Stimulated activated CD4-positive, alpha-beta T cell treated with anti-CD3 and anti-CD28 coated beads, Interleukin-15, amount 100 ng/mL, for 48 hours (primary cell): ENCODE results near the gene B3GNT5.
"Not testable (repeated sequence)": the region's sequence is repeated elsewhere in the genome, so short reads cannot be mapped to it uniquely, and the experiment has no call there.

Experiments
- DNase-seq, 2 donors: peaks; one replicate each; pipeline ENCODE4 v3.0.0-alpha.2; 2020; ENCODE audit warnings: low read depth in 2 of 2

Gene B3GNT5

GRCh38 chr3:183230251-183230650 is 22.8 kb upstream of the B3GNT5 start:
- not testable (repeated sequence) for DNase-seq

GRCh38 chr3:183230826-183231225 is 22.2 kb upstream of the B3GNT5 start:
- no peak for DNase-seq

DNA sequence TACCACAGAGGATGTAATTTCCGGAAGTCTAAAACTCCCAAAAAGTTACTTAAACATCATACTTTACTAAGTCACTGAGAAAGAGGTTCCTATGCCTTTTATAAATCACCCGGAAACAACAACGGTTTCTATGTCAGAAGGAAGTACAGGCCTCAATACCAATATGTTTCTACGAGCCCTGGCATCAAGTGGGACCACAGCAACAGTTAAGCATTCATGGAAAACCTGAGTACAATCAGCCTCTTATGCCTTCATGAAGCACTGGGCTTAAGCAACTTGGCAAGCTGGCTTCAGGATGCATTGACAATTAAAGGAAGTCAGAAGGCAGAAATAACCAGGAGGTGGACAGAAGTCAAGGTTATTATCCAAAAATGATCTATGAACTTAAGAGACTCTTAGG is 19.1 kb upstream of the B3GNT5 start:
- no peak for DNase-seq

- DNase-seq = no peak
Observed at GRCh38 chr3:183239046-183239445, 14.0 kb upstream of the B3GNT5 start.

DNA sequence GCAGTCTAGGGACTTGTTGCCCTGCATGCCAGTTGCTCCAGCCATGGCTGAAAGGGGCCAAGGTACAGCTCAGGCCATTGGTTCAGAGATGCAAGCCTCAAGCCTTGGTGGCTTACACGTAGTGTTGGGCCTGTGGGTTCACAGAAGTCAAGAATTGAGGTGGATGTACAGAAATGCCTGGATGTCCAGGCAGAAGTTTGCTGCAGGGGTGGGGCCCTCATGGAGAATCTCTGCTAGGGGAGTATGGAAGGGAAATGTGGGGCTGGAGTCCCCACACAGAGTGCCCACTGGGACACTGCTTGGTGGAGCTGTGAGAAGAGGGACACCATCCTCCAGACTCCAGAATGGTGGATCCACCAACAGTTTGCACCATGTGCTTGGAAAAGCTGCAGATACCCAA is 10.6 kb upstream of the B3GNT5 start:
- DNase-seq = no peak

DNA sequence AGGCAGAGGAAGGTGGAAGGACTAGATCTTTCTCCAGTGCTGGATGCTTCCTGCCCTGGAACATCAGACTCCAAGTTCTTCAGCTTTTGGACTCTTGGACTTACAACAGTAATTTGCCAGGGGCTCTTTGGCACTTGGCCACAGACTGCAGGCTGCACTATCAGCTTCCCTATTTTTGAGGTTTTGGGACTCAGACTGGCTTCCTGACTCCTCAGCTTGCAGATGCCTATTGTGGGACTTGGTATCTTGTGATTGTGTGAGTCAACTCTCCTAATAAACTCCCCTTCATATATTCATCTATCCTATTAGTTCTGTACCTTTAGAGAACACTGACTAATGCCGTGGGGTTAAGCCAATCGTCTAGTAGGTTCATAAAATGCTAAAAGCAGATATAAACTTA is 8.8 kb upstream of the B3GNT5 start:
- DNase-seq = no peak

- no peak for DNase-seq
Observed at GRCh38 chr3:183244981-183245476, 8.0 kb upstream of the B3GNT5 start.

DNA sequence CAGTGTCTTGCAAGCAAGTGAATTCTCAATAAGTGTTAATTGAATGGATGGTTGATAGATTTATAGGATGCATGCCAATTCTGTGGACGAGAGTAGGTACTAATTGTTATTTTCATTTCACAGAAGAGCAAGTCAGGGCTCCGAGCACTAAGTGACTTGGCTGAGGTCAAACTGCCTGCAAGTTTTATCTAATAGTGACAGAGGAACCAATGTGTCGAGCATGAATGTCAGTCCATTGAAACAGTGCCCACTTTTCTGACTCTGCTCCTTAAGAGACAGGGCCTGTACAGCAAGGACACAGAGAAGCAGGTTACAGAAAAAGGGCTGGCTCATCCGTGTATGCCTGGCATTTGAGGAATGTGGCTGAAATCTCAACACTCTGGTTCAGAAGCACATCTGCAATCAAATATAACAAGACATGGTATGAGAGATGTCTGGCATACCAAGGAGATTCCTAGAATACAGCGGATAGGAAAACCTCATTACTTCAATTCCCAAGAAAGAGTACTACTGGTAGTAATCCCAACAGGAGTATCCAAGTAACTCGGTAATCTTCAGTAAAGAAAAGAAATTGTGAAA is 6.0 kb upstream of the B3GNT5 start:
- no peak for DNase-seq

DNA sequence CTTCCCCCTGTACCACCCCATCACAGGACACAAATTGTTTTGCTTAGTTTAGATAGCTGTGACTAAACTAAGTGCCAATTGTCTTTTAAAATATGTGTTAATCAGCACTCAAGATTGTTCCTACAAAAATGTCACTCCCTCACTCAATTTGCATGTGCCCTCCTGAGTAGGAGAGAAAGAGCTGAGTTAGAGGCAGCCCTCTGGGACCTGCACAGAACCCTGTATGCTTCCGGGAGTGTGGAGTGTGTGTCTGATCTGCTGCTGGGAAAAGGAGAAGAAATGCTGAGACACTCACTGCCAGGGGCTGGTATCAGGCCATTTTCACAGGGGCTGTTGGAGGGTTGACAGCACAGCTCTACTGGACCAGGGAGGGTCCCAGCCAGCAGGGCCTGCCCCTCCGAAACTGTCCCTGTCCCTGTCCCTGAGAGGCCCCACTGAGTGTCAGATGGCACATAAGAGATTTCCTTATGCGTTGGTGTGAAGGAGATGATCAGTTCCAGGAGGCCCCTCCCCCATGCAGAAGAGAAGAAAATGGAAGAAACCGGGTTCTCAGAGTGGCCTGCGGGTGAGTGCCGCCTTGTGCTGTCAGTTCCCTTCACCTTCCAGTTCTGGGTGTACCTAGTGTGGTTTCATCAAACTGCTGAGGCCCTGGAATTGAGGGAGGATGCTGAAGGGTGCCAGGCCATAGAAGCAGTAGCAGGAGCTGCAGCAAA is 3.9 kb upstream of the B3GNT5 start:
- no peak for DNase-seq

DNA sequence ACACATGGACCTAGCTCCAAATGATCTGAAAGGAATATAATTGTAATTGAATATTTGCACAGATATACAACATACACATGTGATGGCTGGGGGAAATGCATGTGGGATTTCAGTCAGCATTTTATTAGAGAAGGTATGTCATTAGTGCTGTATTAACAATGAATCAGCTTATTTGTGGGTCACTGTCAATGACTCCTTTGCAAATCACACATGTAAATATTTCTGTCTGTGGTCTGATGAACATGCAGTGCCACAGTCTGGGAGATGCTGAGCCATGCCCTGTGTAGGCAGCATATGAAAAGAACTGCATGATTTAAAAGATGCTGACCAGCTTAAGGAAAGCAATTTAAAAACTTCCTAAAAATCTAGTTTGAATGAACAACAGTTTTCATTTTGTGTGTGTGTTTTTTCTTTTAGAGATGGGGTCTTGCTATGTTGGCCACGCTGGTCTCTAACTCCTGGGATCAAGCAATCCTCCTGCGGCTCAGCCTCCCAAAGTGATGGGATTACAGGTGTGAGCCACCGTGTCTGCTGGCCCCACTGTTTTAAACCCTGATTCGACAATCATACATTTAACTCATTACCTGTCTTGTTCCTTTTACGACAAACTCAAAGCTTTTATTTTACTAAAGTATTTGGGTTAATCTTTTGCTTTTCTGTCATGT is 803 bp upstream of the B3GNT5 start:
- DNase-seq = no peak

- DNase-seq = no peak
Observed at GRCh38 chr3:183253528-183254486, 754 bp downstream of the B3GNT5 start.

DNA sequence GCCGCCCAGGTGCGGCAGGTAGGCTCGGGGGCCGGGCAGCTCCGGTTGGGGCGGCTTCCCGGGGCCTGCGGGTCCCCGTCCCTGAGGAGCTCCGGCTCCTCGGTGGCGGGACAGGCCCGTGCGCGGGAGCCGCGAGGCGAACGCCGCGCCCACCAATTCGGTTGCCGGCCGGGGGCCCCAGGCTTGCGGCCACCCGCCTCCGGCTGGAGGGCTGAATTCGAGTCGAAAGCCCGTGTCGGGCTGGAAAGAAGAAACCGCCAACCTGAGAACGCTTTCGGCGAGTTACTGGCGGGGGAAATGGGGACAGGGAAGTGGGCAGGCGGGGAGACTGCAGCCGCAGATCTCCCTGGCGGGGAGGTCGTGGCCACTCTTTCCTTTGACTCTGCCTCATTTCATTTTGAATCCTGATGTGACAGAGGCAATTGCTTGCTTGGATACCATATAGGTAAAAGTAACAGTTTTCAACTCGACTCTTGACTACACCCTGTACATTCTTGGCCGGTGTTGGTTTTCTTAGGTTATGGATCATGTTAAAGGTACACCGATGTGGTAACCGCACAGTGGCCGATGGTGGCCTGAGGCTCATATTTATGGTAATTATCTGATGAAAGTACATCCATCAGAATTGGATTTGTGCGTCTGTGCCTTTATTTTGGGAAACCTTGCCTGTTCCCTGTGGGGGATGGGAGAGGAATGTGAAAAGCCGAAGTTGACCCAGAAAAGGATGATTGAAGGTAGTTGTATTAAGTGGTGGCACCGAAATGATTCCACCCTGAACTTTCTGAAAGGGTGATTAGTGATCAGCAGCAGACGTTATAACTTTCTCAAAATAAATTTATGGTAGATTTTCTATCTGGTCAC is 1.7 kb downstream of the B3GNT5 start:
- DNase-seq = no peak

GRCh38 chr3:183255348-183255730 is 2.3 kb downstream of the B3GNT5 start:
- no peak for DNase-seq

DNA sequence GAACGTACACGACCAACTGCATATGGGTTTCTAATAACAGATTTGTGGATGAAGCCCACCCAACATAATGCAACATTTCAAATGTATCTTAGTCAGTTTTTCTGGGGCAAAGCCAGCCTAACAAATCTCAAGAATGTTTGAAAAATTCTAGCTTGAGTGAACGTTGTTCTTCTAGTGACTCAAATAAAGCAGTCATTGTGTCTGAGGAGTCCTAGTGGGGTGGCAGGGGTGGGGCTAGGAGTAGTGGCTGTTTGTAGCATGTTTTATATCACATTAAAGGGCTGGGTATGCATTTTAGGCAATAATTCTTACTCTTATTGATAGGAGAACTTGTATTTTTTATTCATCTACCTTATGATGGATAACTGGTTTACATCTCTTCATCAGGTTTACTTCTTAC is 6.0 kb downstream of the B3GNT5 start:
- DNase-seq = no peak

DNA sequence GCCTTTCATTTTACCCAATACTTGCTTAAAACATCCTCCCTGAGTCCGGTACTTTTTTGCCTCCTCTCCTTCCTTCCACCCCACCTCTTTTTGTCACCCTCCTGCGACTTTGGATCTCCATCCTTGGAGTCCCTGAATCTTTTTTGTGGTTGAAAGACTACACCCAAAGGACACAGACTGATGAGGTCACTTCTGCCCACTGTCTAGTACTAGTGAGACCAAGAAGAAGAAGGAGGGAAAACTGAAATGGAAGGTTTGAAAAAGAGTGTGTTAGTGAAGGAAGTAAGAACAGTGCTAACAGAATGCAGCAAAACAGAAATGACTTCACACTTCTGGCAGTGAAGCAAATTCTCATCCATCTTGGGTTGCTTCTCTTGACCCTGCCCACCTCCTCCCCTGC is 6.6 kb downstream of the B3GNT5 start:
- no peak for DNase-seq

GRCh38 chr3:183260167-183260904 is 7.3 kb downstream of the B3GNT5 start:
- DNase-seq = no peak

GRCh38 chr3:183261151-183261724 is 8.2 kb downstream of the B3GNT5 start:
- no peak for DNase-seq

GRCh38 chr3:183262875-183263378 is 9.9 kb downstream of the B3GNT5 start:
- DNase-seq = no peak

- DNase-seq = no peak
Observed at GRCh38 chr3:183264268-183264667, 11.2 kb downstream of the B3GNT5 start.

GRCh38 chr3:183265157-183265642 is 12.1 kb downstream of the B3GNT5 start:
- DNase-seq = no peak
